Neuronal stem cell (in vitro differentiated cells): Measurements from ENCODE around the gene SPOCK1.

ENCODE experiments used
- DNase-seq: peaks from one replicate; pipeline ENCODE4 v3.0.0-alpha.2; 2013; ENCODE audit warnings: low spot score
- H2AFZ ChIP-seq: one replicate; pipeline ENCODE4 v1.6.1; 2013; ENCODE audit warnings: mild to moderate bottlenecking, low read length, inconsistent platforms
- H2AK5ac ChIP-seq: 2 replicates; pipeline ENCODE4 v1.6.1; 2013; ENCODE audit warnings: low read depth, mild to moderate bottlenecking, inconsistent platforms, low read length, moderate library complexity, mixed read lengths
- H2BK120ac ChIP-seq: 2 replicates; pipeline ENCODE4 v1.6.1; 2013; ENCODE audit warnings: low read depth, mild to moderate bottlenecking, inconsistent platforms, low read length, moderate library complexity, mixed read lengths
- H2BK12ac ChIP-seq: one replicate; pipeline ENCODE4 v1.6.1; 2013; ENCODE audit warnings: low read length, inconsistent platforms
- H2BK15ac ChIP-seq: 2 replicates; pipeline ENCODE4 v1.6.1; 2013; ENCODE audit warnings: mild to moderate bottlenecking, low read length, inconsistent platforms, mixed read lengths
- H2BK5ac ChIP-seq: one replicate; pipeline ENCODE4 v1.6.1; 2013; ENCODE audit warnings: inconsistent platforms, mild to moderate bottlenecking, low read length, moderate library complexity
- H3K14ac ChIP-seq: one replicate; pipeline ENCODE4 v1.6.1; 2013; ENCODE audit warnings: low read length, inconsistent platforms
- H3K18ac ChIP-seq: 2 replicates; pipeline ENCODE4 v1.6.1; 2013; ENCODE audit warnings: low read length, inconsistent platforms
- H3K23ac ChIP-seq: 2 replicates; pipeline ENCODE4 v1.6.1; 2013; ENCODE audit warnings: low read depth, mild to moderate bottlenecking, mixed read lengths, low read length, inconsistent platforms; ENCODE audit not compliant: poor library complexity
- H3K27ac ChIP-seq: replicated peaks from 3 replicates; pipeline ENCODE4 v1.5.1; 2013; ENCODE audit warnings: low read length, inconsistent platforms
- H3K27me3 ChIP-seq, 3 experiments: 2 replicates each; pipeline ENCODE4 v1.6.1; 2013; ENCODE audit warnings: low read length in 3 of 3, mild to moderate bottlenecking in 2 of 3, inconsistent platforms in 1 of 3, low read depth in 1 of 3, mixed read lengths in 1 of 3, moderate library complexity in 1 of 3; ENCODE audit not compliant: control insufficient read depth in 3 of 3, insufficient read depth in 3 of 3
- H3K36me3 ChIP-seq, 2 donors: replicated peaks in 1 of 2; 2 replicates each; pipeline ENCODE4 v1.6.1; 2013; ENCODE audit warnings: low read length in 2 of 2; ENCODE audit not compliant: control insufficient read depth in 2 of 2, insufficient read depth in 2 of 2
- H3K4ac ChIP-seq: 2 replicates; pipeline ENCODE4 v1.6.1; 2013; ENCODE audit warnings: inconsistent platforms, mild to moderate bottlenecking, low read length, moderate library complexity
- H3K4me1 ChIP-seq, 2 donors: 1 replicate in 1 of 2; 2 replicates in 1 of 2; pipeline ENCODE4 v1.6.1; 2013; ENCODE audit warnings: low read length in 2 of 2, low read depth in 1 of 2; ENCODE audit not compliant: control insufficient read depth in 2 of 2, insufficient read depth in 1 of 2
- H3K4me2 ChIP-seq: one replicate; pipeline ENCODE4 v1.6.1; 2013; ENCODE audit warnings: mild to moderate bottlenecking, low read length, inconsistent platforms; ENCODE audit not compliant: insufficient read depth, poor library complexity, severe bottlenecking
- H3K4me3 ChIP-seq, 2 donors: 2 replicates each; pipeline ENCODE4 v1.5.1; 2013; ENCODE audit warnings: low read length in 2 of 2, mild to moderate bottlenecking in 2 of 2, inconsistent platforms in 1 of 2, moderate library complexity in 1 of 2
- H3K79me1 ChIP-seq: one replicate; pipeline ENCODE4 v1.6.1; 2013; ENCODE audit warnings: low read depth, mild to moderate bottlenecking, inconsistent platforms, low read length, moderate library complexity
- H3K9ac ChIP-seq: one replicate; pipeline ENCODE4 v1.6.1; 2013; ENCODE audit warnings: mild to moderate bottlenecking, low read depth, low read length, inconsistent platforms; ENCODE audit not compliant: poor library complexity
- H3K9me3 ChIP-seq, 2 donors: replicated peaks in 1 of 2; 2 replicates each; pipeline versions ENCODE3 to v1.6.1; 2013; ENCODE audit warnings: low read length in 2 of 2, mild to moderate bottlenecking in 2 of 2, inconsistent platforms in 1 of 2, low read depth in 1 of 2, mixed read lengths in 1 of 2, moderate library complexity in 1 of 2; ENCODE audit not compliant: control insufficient read depth in 2 of 2, insufficient read depth in 1 of 2
- H4K8ac ChIP-seq: one replicate; pipeline ENCODE4 v1.6.1; 2013; ENCODE audit warnings: low read depth, mild to moderate bottlenecking, inconsistent platforms, low read length, moderate library complexity
- H4K91ac ChIP-seq: one replicate; pipeline ENCODE4 v1.6.1; 2013; ENCODE audit warnings: low read length, low read depth, mild to moderate bottlenecking, inconsistent platforms; ENCODE audit not compliant: poor library complexity
- WGBS, 2 donors: extraction: QIAGEN DNeasy Blood & Tissue Kit; methylation state at CpG; one replicate each; pipeline ENCODE4 v1.1.7; 2013; ENCODE audit warnings: missing lambda C conversion rate in 2 of 2, mixed read lengths in 1 of 2; ENCODE audit not compliant: insufficient read length in 2 of 2, insufficient replicate concordance in 1 of 2; ENCODE audit errors: extremely low coverage in 2 of 2; 5-methylcytosine and 5-hydroxymethylcytosine counted together

Gene SPOCK1

GRCh38 chr5:137148159-137148558 lies 351.0 kb downstream of the SPOCK1 start:
- Histone ChIP-seq H3K9me3 (no peaks in the 10 kb centered on the region), H3K14ac (no peak overlapping the region), H4K8ac (no peak overlapping the region), H2BK120ac (no peak overlapping the region), H3K27ac (no peak overlapping the region), H3K4me2 (no peak overlapping the region), H3K18ac (no peak overlapping the region), H3K4ac (no peak overlapping the region), H3K23ac (no peak overlapping the region), H2AK5ac (no peak overlapping the region), H2AFZ (no peak overlapping the region), H3K36me3 (no peaks in the 10 kb centered on the region), H2BK12ac (no peak overlapping the region), H3K27me3 (peaks cover 0 to 40% (median 2%) of the 10 kb centered on the region in 3 experiments), H2BK5ac (no peak overlapping the region), H2BK15ac (no peak overlapping the region), H3K9ac (no peak overlapping the region), H4K91ac (no peak overlapping the region), H3K4me1 (peaks cover 7 to 16% of the 10 kb centered on the region in 2 donors), H3K4me3 (no peak overlapping the region), H3K79me1 (no peaks in the 10 kb centered on the region)
- WGBS, 2 donors, result no CpG with 5 or more reads among the region's 1 CpG
- no peak for DNase-seq

- no peaks in the 10 kb centered on the region for H3K79me1 ChIP-seq
- no peak overlapping the region for H2AK5ac ChIP-seq
- H3K27ac ChIP-seq, result no peak overlapping the region
- peaks cover 7 to 16% of the 10 kb centered on the region in 2 donors for H3K4me1 ChIP-seq
- H2AFZ ChIP-seq, result no peak overlapping the region
- H3K14ac ChIP-seq, result no peak overlapping the region
- no peak overlapping the region for H3K4me2 ChIP-seq
- no peak overlapping the region for H4K8ac ChIP-seq
- no peak overlapping the region for H2BK120ac ChIP-seq
- no peak overlapping the region for H2BK12ac ChIP-seq
- no peaks in the 10 kb centered on the region for H3K9me3 ChIP-seq
- no peaks in the 10 kb centered on the region for H3K36me3 ChIP-seq
- no peak overlapping the region for H3K4me3 ChIP-seq
- no peak overlapping the region for H3K23ac ChIP-seq
- peaks cover 0 to 34% (median 2%) of the 10 kb centered on the region in 3 experiments for H3K27me3 ChIP-seq
- no peak overlapping the region for H3K4ac ChIP-seq
- no peak overlapping the region for H2BK15ac ChIP-seq
- no peak overlapping the region for H3K18ac ChIP-seq
- H2BK5ac ChIP-seq, result no peak overlapping the region
- no peak overlapping the region for H3K9ac ChIP-seq
- no peak overlapping the region for H4K91ac ChIP-seq
- no peak for DNase-seq
- WGBS, 2 donors, result no CpG with 5 or more reads among the region's 5 CpGs
These were observed 351.8 kb downstream of the SPOCK1 start for GRCh38 chr5:137147346-137147745.

GRCh38 chr5:137146402-137146890 lies 352.7 kb downstream of the SPOCK1 start:
- Histone ChIP-seq H3K18ac (no peak overlapping the region), H4K91ac (no peak overlapping the region), H3K27me3 (peaks cover 0 to 28% (median 2%) of the 10 kb centered on the region in 3 experiments), H3K9ac (no peak overlapping the region), H3K14ac (no peak overlapping the region), H3K4ac (no peak overlapping the region), H3K4me3 (no peak overlapping the region), H2BK120ac (no peak overlapping the region), H3K23ac (no peak overlapping the region), H2AFZ (peak overlapping the region; percentile 45), H3K36me3 (no peaks in the 10 kb centered on the region), H2BK5ac (no peak overlapping the region), H2AK5ac (no peak overlapping the region), H3K27ac (no peak overlapping the region), H4K8ac (no peak overlapping the region), H3K9me3 (no peaks in the 10 kb centered on the region), H2BK12ac (no peak overlapping the region), H3K4me1 (peaks cover 7 to 21% of the 10 kb centered on the region in 2 donors), H3K79me1 (no peaks in the 10 kb centered on the region), H3K4me2 (no peak overlapping the region), H2BK15ac (no peak overlapping the region)
- DNase-seq, result no peak
- WGBS, 2 donors, result no CpG with 5 or more reads among the region's 8 CpGs

- Histone ChIP-seq H2AK5ac (no peak overlapping the region), H3K79me1 (no peaks in the 10 kb centered on the region), H3K4ac (no peak overlapping the region), H3K23ac (no peak overlapping the region), H3K4me3 (no peak overlapping the region), H3K4me2 (no peak overlapping the region), H2BK120ac (no peak overlapping the region), H3K27me3 (peaks cover 0 to 23% (median 2%) of the 10 kb centered on the region in 3 experiments), H4K8ac (no peak overlapping the region), H3K4me1 (peaks cover 7 to 21% of the 10 kb centered on the region in 2 donors), H2BK15ac (no peak overlapping the region), H4K91ac (no peak overlapping the region), H2AFZ (no peak overlapping the region), H3K18ac (peak overlapping the region; percentile 24), H3K14ac (no peak overlapping the region), H3K9me3 (no peaks in the 10 kb centered on the region), H3K27ac (no peak overlapping the region), H2BK12ac (no peak overlapping the region), H2BK5ac (no peak overlapping the region), H3K9ac (no peak overlapping the region), H3K36me3 (no peaks in the 10 kb centered on the region)
- DNase-seq, result no peak
- no CpG with 5 or more reads among the region's 2 CpGs for WGBS, 2 donors
These were observed 353.4 kb downstream of the SPOCK1 start for GRCh38 chr5:137145721-137146120.
